HepG2 (cell line): Measurements from ENCODE around the gene ZNF223. TPM values are rescaled to one million over a fixed set of nuclear protein-coding genes. Genes with fewer than 3 reads are reported as not detected.

Source experiments
- ASH2L ChIP-seq: fragments of 300-600, 200-600 bp; sonication (generic); IDR thresholded peaks from 2 replicates; pipeline ENCODE4 v1.7.0; 2017; ENCODE audit warnings: low read depth, mild to moderate bottlenecking, moderate library complexity, mixed read lengths, low read length; ENCODE audit not compliant: insufficient read length
- IRF2 ChIP-seq: IDR thresholded peaks from 2 replicates; pipeline ENCODE4 v1.6.1; 2018; ENCODE audit warnings: missing genetic modification reagents, missing compliant biosample characterization
- IRF9 ChIP-seq: sonication (generic); formaldehyde crosslinking; IDR thresholded peaks from 2 replicates; pipeline ENCODE4 v1.8.0; 2022; ENCODE audit warnings: missing genetic modification reagents, mild to moderate bottlenecking, borderline replicate concordance
- KLF12 ChIP-seq: sonication (generic); formaldehyde crosslinking; IDR thresholded peaks from 2 replicates; pipeline ENCODE4 v1.4.0; 2020; ENCODE audit warnings: missing genetic modification reagents, borderline replicate concordance
- MED13 ChIP-seq: sonication (generic); formaldehyde crosslinking; IDR thresholded peaks from 2 replicates; pipeline ENCODE4 v1.5.0; 2020; ENCODE audit warnings: missing genetic modification reagents
- MEF2D ChIP-seq: sonication (generic); formaldehyde crosslinking; IDR thresholded peaks from 2 replicates; pipeline ENCODE4 v1.5.1; 2020; ENCODE audit warnings: mild to moderate bottlenecking, missing genetic modification reagents
- MTF1 ChIP-seq: sonication (generic); formaldehyde crosslinking; IDR thresholded peaks from 2 replicates; pipeline ENCODE4 v1.5.0; 2020; ENCODE audit warnings: missing genetic modification reagents
- MYC ChIP-seq: sonication (generic); formaldehyde crosslinking; IDR thresholded peaks from 2 replicates; pipeline ENCODE4 v1.9.0; 2021; ENCODE audit warnings: missing genetic modification reagents, borderline replicate concordance
- PATZ1 ChIP-seq: sonication (generic); formaldehyde crosslinking; IDR thresholded peaks from 2 replicates; pipeline ENCODE4 v1.4.0; 2020; ENCODE audit warnings: missing genetic modification reagents
- SRF ChIP-seq: IDR thresholded peaks from 2 replicates; pipeline ENCODE4 v1.6.1; 2011; ENCODE audit warnings: mild to moderate bottlenecking, low read depth, low read length, moderate library complexity
- TCF12 ChIP-seq, 2 experiments: fragments of 450-650 bp in 1 of 2; sonication (generic) in 1 of 2; formaldehyde crosslinking in 1 of 2; IDR thresholded peaks; 2 replicates each; pipeline versions ENCODE4 v1.6.1 to v1.8.0; 2017 to 2022; ENCODE audit warnings: antibody characterized with exemption in 1 of 2, mild to moderate bottlenecking in 1 of 2, missing genetic modification reagents in 1 of 2, moderate library complexity in 1 of 2
- TP53 ChIP-seq: sonication (generic); formaldehyde crosslinking; conservative IDR thresholded peaks from 2 replicates; pipeline ENCODE4 v1.4.0; 2020; ENCODE audit warnings: missing genetic modification reagents
- ZBTB1 ChIP-seq: sonication (generic); formaldehyde crosslinking; IDR thresholded peaks from 2 replicates; pipeline ENCODE4 v1.4.0; 2020; ENCODE audit warnings: missing genetic modification reagents, borderline replicate concordance
- ZNF292 ChIP-seq: sonication (generic); formaldehyde crosslinking; IDR thresholded peaks from 2 replicates; pipeline ENCODE4 v1.8.1; 2022; ENCODE audit warnings: mild to moderate bottlenecking, low read depth, missing genetic modification reagents, borderline replicate concordance
- ZNF333 ChIP-seq: sonication (generic); formaldehyde crosslinking; IDR thresholded peaks from 2 replicates; pipeline ENCODE4 v1.4.0; 2020; ENCODE audit warnings: mild to moderate bottlenecking, missing genetic modification reagents, borderline replicate concordance
- ZNF441 ChIP-seq: sonication (generic); formaldehyde crosslinking; IDR thresholded peaks from 2 replicates; pipeline ENCODE4 v1.7.0; 2021; ENCODE audit warnings: missing genetic modification reagents, borderline replicate concordance
- ZNF615 ChIP-seq: sonication (generic); formaldehyde crosslinking; IDR thresholded peaks from 2 replicates; pipeline ENCODE4 v1.5.0; 2020; ENCODE audit warnings: mild to moderate bottlenecking, missing genetic modification reagents, borderline replicate concordance
- polyA plus RNA-seq, 8 experiments: library from polyadenylated mRNA; depleted of rRNA in 3 of 8; stranded (reverse) in 7 of 8; unstranded in 1 of 8; fragments of >200 nt; fragmentation: Illumina TruSeq in 4 of 8; extraction: Trizol in 4 of 8; gene quantifications; 2 replicates each; pipeline versions ENCODE4 v1.2.1 to v1.2.3, GENCODE V29; 2011 to 2016; ENCODE audit warnings: low read depth in 4 of 8, missing spikeins in 1 of 8, mixed read lengths in 1 of 8; ENCODE audit not compliant: insufficient read depth in 1 of 8
- total RNA-seq, 5 experiments: library from RNA; depleted of rRNA; stranded (reverse); fragments of >200 nt; fragmentation: Illumina TruSeq; extraction: Trizol; gene quantifications; 2 replicates each; pipeline ENCODE4 v1.2.3, GENCODE V29; 2016; ENCODE audit warnings: low read depth in 1 of 5
- TF ChIP-seq, protein P1 (sequence below): sonication (generic); formaldehyde crosslinking; IDR thresholded peaks from 2 replicates; pipeline ENCODE4 v1.5.0; 2020; ENCODE audit warnings: missing genetic modification reagents
- TF ChIP-seq, protein P2 (sequence below): sonication (generic); formaldehyde crosslinking; IDR thresholded peaks from 2 replicates; pipeline ENCODE4 v1.8.1; 2023; ENCODE audit warnings: mild to moderate bottlenecking, missing genetic modification reagents
- TF ChIP-seq, protein P3 (sequence below): sonication (generic); formaldehyde crosslinking; IDR thresholded peaks from 2 replicates; pipeline ENCODE4 v1.8.1; 2023; ENCODE audit warnings: mild to moderate bottlenecking, missing genetic modification reagents, borderline replicate concordance

ZNF223 gene
- total and polyA plus RNA-seq, 2 of the 13 experiments (the other 11 are each of a cell fraction or from before 2014, with no cell fraction given), result 2.0 to 4.8 TPM

DNA sequence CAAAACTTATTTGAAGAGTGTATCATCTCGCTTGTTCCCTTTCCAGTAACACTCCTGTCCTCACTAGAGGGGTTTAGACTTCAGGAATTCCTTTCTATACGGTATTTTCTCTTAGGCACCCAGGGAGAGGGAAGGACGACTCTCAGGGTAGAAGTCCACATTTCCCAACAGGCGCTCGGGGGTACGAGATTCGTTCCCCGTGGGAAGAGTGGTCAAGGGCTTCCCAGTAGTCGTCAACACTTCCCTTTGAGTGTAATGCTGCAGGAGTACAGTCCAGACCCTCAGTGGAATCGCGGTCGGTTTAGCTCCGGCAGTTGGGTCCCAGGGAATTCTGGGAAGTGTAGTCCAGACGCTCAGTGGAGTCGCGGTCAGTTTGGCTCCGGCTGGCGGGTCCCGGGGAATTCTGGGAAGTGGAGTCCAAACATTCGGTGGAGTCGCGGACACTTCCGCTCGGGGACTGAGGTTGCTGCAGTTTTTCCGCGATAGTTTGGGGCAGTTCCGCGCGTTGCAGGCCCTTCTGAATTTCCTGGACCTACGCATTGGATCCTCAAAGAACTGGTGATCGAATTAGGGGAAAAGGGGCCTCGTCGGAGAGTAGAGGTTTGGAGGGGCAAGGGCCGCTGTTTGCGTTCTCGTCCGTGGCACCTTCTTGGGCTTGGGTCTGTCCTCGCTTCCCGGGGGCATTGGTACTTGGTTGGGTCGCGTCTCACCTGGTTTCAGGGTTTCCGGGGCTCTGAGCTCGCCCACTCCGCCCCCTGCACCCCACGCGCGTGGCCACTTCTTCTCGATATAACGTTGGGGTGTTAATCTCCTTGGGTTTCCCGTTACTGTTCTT is 42.3 kb downstream of the ZNF223 start, which contains the start of gene ZNF224 (continued):
- TF ChIP-seq, protein P1, sequence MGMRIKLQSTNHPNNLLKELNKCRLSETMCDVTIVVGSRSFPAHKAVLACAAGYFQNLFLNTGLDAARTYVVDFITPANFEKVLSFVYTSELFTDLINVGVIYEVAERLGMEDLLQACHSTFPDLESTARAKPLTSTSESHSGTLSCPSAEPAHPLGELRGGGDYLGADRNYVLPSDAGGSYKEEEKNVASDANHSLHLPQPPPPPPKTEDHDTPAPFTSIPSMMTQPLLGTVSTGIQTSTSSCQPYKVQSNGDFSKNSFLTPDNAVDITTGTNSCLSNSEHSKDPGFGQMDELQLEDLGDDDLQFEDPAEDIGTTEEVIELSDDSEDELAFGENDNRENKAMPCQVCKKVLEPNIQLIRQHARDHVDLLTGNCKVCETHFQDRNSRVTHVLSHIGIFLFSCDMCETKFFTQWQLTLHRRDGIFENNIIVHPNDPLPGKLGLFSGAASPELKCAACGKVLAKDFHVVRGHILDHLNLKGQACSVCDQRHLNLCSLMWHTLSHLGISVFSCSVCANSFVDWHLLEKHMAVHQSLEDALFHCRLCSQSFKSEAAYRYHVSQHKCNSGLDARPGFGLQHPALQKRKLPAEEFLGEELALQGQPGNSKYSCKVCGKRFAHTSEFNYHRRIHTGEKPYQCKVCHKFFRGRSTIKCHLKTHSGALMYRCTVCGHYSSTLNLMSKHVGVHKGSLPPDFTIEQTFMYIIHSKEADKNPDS, result no peak
- TF ChIP-seq ZNF333 (CRISPR knock-in tag) (0 out of 2 replicates have a peak, but pooled peaks have one; percentile 60), MED13 (CRISPR knock-in tag) (0 out of 2 replicates have a peak, but pooled peaks have one; percentile 37), TCF12 (IDR thresholded peaks at IDR 0.05) (no peak), TCF12 (CRISPR knock-in tag; IDR thresholded peaks at IDR 0.05) (0 out of 2 replicates have a peak, but pooled peaks have one; percentile 28), ZNF615 (CRISPR knock-in tag) (no peak), MYC (CRISPR knock-in tag) (peak; percentile 50; the same call in 1 of the 2 replicates), MEF2D (CRISPR knock-in tag) (no peak), ZBTB1 (CRISPR knock-in tag) (no peak), ASH2L (peak; percentile 35), SRF (0 out of 2 replicates have a peak, but pooled peaks have one; percentile 37), MTF1 (CRISPR knock-in tag) (no peak), ZNF292 (CRISPR knock-in tag) (0 out of 2 replicates have a peak, but pooled peaks have one; percentile 37), KLF12 (peak; percentile 71; the same call in 1 of the 2 replicates), IRF2 (CRISPR knock-in tag) (peak; percentile 95), TP53 (CRISPR knock-in tag) (0 out of 2 replicates have a peak, but pooled peaks have one; percentile 63), PATZ1 (CRISPR knock-in tag) (0 out of 2 replicates have a peak, but pooled peaks have one; percentile 11), IRF9 (CRISPR knock-in tag) (peak; percentile 39; the same call in 1 of the 2 replicates), ZNF441 (CRISPR knock-in tag) (peak; percentile 42; the same call in 1 of the 2 replicates)
- TF ChIP-seq, protein P2, sequence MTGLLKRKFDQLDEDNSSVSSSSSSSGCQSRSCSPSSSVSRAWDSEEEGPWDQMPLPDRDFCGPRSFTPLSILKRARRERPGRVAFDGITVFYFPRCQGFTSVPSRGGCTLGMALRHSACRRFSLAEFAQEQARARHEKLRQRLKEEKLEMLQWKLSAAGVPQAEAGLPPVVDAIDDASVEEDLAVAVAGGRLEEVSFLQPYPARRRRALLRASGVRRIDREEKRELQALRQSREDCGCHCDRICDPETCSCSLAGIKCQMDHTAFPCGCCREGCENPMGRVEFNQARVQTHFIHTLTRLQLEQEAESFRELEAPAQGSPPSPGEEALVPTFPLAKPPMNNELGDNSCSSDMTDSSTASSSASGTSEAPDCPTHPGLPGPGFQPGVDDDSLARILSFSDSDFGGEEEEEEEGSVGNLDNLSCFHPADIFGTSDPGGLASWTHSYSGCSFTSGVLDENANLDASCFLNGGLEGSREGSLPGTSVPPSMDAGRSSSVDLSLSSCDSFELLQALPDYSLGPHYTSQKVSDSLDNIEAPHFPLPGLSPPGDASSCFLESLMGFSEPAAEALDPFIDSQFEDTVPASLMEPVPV (CRISPR knock-in tag), result 0 out of 2 replicates have a peak, but pooled peaks have one; percentile 43
- TF ChIP-seq, protein P3, sequence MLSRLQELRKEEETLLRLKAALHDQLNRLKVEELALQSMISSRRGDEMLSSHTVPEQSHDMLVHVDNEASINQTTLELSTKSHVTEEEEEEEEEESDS, result 0 out of 2 replicates have a peak, but pooled peaks have one; percentile 23
